Measurements from ENCODE around the gene ATXN10. TPM values are rescaled to one million over a fixed set of nuclear protein-coding genes. Genes with fewer than 3 reads are reported as not detected.

ATXN10 gene
- total RNA-seq, 1 donor from 2014 or later: 193 TPM

- no peak for DNase-seq (ENCODE audit: low spot score)
Observed at GRCh38 chr22:45757936-45758335, 86.3 kb downstream of the ATXN10 start.

DNA sequence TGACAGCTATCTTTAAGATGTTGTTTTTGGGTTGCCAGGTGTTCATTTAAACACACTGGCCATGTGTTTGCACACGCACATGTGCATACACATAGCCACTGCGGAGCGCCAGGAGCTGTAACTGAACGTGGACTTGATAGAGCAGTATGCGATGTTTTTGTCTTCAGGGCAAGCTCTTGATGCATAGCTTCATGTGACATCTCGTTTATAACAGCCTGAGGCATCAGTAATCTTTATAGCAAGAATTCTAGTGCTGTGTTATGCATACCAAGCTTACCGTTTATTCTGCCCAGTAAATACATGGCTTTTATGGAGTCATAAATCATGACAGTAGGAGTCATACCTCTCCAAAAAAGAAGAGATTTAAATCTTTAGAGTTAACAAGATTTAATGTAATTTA lies 87.0 kb downstream of the ATXN10 start:
- DNase-seq (ENCODE audit: low spot score): no peak

DNA sequence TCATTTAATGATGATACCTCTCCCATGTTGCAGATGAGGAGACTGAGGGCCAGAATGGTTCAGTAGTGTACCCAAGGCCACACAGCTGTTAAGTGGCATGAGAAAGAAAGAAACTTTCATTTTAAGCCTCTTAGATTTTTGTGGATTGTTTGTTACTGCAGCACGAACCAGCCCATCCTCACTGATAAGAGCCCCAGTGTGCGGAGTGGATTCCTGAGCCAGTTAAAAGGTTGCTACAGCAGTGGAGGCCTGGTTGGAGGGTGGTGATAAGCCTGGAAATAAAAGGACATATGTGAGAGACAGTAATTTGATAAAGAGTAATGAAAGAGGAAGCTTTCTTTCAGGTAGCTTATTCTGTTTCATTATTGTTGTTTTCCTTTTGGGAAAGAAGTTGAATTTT lies 89.0 kb downstream of the ATXN10 start:
- DNase-seq (ENCODE audit: low spot score): no peak

DNA sequence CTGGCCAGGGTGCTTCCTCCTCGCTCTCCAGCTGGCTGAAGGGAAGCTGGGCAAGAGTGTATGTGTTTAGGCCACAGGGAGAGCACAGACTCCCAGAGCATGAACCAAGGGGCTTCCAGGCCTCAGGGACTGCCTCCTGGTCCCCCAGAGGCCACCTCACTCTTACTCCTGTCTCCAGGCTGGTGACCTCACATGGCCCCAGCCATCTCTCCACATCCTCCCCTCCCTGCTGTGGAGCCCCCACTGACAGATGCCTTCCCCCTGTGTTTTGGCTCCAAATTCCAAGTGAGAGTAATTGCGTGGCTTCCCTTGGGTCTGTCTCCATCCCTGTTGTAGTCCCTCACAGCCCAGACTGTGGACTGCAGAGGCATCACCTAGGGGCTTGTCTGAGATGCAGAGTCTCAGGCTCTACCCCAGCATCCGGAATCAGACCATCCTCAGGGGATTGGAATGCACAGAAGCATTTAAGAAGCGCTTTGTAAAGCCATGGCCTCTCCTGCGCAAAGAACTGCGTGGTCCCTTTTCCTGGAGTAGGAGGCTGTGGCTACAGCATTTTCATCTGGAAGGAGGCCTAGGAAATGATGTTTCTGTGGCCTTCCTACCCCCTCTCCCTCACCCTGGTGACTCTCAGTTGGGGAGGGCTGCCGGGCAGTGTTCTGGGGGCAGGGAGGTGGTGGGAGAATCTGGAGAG lies 91.1 kb downstream of the ATXN10 start:
- DNase-seq (ENCODE audit: low spot score): no peak

DNA sequence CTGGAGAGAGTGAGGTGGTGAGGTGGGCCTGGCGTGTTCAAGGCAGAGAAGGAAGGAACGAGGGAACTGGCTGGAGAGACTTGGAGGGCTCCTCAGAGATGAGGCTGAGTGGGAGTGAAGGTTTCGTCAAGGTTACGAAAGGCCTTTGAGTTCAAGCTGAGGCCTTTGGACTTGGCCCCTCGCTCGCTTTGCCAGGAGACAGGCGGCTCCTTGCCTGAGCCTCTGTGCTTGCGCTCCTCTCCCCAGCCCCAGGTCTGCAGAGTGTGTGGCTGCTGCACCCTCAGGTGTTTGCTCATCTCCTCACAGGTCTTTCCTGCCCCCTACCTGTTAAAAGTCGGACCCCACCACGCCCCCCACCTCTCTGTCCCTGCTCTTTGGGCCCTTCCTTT lies 91.6 kb downstream of the ATXN10 start:
- no peak for DNase-seq (ENCODE audit: low spot score)

DNA sequence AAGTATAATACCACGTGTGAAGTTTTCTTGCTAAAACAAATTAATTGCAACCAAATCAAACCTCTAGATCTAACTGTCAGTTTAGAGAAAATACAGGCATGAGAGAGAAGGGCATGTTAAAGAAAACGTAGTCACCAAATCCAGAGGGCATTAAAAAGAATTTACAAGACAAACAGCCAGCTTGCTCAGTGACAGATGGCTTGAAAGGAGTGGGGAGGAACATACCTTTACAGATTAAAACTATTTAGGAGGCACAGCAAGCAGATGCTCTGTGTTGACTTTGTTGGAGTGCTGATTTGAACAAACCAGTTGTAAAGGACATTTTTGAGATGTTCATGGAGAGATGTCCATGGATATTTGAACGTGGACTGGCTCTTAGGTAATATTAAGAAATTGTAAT lies 96.9 kb downstream of the ATXN10 start:
- DNase-seq (ENCODE audit: low spot score): no peak

DNA sequence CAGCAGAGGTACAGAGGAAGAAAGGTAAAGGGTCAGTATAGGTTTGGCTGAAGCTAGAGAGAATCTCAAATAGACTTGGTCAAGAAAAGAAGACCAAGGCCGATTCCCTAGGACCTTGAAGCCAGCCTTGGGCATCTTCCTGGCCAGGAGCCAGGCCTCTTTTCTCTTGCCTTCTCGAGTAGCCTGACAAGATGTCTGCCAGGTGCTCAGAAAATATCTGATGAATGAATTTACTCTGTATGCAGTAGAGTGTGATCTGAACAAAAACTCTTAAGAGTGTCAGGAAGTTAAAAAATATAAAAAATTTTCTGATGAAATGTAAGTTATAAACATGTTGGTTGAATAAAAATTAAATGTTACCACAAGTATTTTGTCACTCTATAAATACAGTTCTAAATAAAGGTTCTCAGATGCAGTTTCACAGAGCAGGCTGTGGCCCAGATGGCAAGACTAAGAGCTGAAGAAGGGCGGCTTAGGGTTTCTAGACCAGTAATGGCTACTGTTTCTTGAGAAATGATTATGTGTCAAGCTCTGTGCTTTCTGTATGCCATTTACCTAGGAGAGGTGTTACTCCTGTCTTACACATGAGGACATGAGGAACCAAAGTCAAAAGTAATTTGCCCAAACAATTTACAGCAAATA lies 98.1 kb downstream of the ATXN10 start:
- DNase-seq (ENCODE audit: low spot score): no peak

DNA sequence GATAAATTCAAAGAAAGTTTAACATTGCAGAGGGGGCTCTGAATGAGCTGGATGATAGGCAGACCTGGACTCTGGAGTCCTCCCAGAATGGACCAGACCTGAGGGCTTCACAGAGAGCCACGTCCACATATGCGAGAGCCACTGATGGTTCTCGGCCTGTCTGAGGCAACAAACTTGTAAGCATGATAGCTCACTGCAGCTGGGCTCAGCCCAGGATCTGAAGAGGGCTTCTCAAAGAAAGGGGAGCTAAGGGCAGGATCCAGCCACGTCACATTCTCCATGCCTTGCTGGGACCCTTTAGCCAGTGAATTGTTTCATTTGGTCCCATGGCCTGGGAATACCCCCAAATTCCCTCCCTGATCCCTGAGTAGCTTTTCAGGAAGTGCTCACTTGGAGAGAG lies 98.9 kb downstream of the ATXN10 start:
- DNase-seq (ENCODE audit: low spot score): no peak

GRCh38 chr22:45771057-45771456 lies 99.4 kb downstream of the ATXN10 start:
- DNase-seq (ENCODE audit: low spot score): no peak

- no peak for DNase-seq (ENCODE audit: low spot score)
Observed at GRCh38 chr22:45771711-45772110, 100.1 kb downstream of the ATXN10 start.

GRCh38 chr22:45772743-45773142 lies 101.1 kb downstream of the ATXN10 start:
- DNase-seq (ENCODE audit: low spot score): no peak

GRCh38 chr22:45774001-45774670 lies 102.5 kb downstream of the ATXN10 start:
- no peak for DNase-seq (ENCODE audit: low spot score)

DNA sequence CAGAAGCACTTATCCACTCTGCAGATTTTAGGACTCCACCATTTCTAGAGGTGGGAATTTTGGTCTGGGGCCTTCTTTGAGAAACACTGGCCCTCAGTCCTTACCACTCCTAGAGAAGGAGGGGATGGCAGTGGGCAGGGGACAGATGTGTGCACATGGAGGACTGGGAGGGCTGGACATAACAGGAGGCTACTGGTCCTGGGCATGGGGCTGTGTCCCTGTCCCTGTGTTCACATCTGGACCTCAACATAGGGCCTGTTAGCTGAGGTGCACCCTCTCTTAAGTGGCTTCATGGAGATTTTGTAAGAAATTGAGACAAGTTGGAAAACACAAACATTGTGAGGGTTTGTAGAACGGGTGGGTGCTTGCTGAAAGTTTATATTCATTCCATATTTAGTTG lies 103.4 kb downstream of the ATXN10 start:
- DNase-seq (ENCODE audit: low spot score): no peak

DNA sequence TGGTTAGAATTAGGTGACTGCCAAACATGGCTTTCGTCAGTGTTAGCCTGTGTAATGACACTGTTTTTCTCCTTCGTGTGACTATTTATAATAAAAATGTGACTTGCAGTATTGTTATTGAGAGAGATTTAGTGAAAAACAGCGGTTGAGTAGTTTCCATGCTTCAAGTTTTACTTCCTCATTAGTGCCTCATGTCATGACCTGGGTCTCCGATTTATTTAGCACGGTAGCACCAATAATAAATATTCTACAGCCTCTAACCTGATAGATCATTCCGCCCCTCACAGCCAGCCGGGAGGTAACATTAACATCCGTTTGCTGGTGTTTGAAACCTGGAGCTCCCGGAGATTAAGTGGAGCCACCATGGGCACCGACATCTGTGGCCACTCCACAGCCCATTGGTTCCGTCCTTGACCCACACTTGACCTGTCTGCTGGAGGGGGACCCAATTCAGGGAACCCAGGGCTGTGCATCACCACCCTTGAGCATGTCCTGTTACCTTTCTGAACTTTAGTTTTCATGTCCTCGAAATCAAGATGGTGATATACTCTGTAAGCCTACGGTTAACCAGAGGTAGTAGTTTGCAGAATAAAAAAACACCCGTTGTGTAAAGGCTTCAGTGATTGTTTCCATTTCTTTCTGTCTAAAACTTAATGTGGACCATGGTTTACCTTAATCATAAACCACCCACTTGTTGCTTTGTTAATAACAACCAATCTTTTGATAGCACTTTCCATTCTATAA lies 104.1 kb downstream of the ATXN10 start:
- no peak for DNase-seq (ENCODE audit: low spot score)

DNA sequence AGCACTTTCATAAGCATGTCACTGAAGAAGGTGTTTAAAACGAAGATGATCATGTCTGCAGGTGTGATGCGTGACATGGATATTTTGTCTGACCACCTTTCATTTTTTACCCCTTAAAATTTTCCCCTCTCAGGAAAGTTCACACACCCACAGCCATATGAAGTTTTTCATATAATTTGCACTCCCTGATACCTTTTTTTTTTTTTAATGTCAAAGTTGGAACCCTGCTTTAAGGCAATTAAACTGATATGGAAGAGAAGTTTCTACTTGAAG lies 104.6 kb downstream of the ATXN10 start:
- DNase-seq (ENCODE audit: low spot score): no peak

DNA sequence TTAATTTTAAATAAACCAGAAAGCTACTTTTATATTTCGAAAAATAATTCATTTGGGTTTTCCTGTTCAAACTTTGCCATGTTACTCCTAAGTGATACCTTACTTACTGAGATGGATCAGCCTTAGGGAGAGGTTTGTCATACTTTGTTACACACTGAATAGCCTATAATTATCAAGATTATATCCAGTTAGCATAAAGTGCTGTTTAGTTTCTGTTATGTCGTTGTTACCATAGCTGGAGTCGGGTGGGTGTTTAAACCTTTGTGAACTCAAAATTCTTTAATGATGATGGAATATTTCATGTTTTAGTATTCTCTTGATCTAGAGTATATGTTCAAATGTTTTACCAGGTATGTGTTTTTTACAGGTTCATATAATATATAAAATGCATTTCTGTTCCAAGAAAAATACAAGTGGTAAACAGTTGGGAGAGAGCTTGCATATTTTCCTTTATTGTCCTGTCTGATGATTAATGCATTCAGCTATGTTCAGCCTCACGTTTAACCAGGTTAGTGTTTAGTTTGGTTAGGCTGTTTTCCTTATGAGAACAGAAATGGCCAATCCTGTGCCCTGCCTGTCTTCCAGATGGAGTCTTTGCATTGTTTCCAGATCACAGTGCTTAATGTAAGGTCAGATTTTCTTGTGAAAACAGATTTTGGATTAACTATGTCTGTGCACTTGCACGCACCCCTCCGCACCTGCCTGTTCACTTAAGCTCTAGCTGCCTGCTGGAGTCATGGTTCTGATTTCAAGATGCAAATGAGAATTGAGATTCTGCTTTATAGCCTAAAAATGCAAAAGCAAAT lies 105.6 kb downstream of the ATXN10 start:
- no peak for DNase-seq (ENCODE audit: low spot score)

- DNase-seq (ENCODE audit: low spot score): no peak
Observed at GRCh38 chr22:45777852-45778375, 106.3 kb downstream of the ATXN10 start.

DNA sequence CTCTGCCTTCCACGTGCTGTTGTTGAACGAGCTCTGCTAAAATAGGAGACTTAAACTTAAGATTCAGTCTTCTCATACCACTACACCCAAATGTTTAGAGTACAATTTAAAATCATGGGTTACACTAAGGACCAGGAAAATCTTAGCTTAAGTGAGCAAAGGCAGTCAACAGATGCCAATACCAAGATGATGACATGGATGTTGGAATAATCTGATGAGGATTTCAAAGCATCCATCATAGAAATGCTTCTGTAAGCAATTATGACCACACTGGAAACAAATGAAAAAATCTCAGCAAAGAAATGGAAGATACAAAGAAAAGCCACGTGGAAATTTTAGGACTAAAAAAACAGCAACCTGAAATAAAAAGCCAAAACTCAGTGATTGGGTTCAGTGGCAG lies 109.8 kb downstream of the ATXN10 start:
- no peak for DNase-seq (ENCODE audit: low spot score)

DNA sequence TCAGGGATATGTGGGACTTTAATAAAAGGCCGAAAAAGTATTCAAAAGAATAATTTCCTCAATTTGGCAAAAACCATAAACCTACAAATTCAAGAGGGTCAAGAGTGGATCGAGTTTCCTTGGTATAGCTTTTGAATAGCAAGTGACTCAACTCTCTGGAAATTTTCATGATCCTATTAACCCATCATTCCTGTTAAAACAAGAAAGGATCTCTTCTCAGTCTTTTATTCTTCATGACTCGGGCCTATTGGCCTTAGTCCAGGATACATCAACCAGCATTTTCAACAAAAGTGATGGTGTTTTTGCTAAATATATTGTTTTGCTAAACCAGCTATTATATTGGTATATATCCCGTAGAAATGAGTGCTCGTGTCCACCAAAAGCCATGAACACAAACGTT lies 110.3 kb downstream of the ATXN10 start:
- no peak for DNase-seq (ENCODE audit: low spot score)

GRCh38 chr22:45783021-45783420 lies 111.4 kb downstream of the ATXN10 start:
- no peak for DNase-seq (ENCODE audit: low spot score)

DNA sequence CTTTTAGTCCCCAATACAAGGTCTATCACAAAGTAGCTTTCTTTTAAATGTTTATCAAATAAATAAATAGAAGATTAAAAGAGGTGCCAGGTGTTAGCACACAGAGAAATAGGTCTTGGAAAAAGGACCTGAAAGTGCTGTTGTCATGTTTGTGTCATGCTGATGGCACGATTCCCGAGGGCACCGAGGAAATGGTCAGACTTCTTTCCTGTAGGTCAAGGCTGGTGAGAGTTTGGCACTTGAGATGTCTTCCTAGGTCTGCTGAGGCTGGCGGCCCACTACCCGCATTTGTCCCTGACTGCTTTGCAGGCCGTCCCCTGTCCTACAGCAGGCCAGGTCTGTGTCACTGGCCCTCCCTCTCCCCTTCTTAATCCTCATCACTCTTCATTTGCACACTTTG lies 112.1 kb downstream of the ATXN10 start:
- no peak for DNase-seq (ENCODE audit: low spot score)
